Measurements from ENCODE around the gene CRPPA.

DNA sequence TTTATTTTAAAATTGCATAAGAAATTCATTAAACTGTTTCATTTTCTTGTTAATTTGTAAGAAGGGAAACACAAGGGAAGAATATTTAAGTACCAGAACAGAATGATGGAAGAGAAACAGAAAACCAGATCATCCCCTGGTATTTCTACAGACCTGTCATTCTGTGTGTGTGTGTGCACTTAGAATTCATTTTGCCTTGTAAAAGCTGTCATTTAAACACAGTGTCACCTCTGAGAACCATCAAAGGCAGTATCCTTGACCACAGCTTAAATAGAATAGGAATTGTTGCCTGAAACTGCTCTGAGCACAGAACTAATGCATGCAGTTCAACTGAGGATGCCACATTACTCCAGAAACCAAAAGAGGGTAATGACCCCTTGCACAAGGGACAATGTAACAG, 6.8 kb upstream of the CRPPA start:
- TF ChIP-seq EZH2phosphoT487 (IDR thresholded peaks at IDR 0.05; ENCODE audit: insufficient read depth, low read depth) = no peak
- no peak for TF ChIP-seq EZH2 (IDR thresholded peaks at IDR 0.05; ENCODE audit: insufficient read depth, poor library complexity, severe bottlenecking)
